HEK293 (cell line): Measurements from ENCODE around the gene LYVE1.

Source experiments
- CTCF ChIA-PET: fragments of 350-600 bp; formaldehyde crosslinking; extraction: SDS; loops from one replicate; lab custom pipeline; 2021; ENCODE audit warnings: antibody characterized with exemption; lab: Yijun Ruan, JAX
- POLR2A ChIA-PET: fragments of 300-600 bp; formaldehyde crosslinking; extraction: SDS; loops from one replicate; lab custom pipeline; 2020; ENCODE audit warnings: antibody characterized with exemption, inconsistent platforms; lab: Yijun Ruan, JAX
- H3K27ac ChIP-seq: fragments of 200-500 bp; sonication (Bioruptor generic); 2 replicates; pipeline ENCODE4 v1.5.1; 2014; ENCODE audit warnings: low read depth, low read length, control low read depth, inconsistent platforms; ENCODE audit errors: extremely low read depth
- H3K36me3 ChIP-seq, 2 experiments: fragments of 200-500 bp in 1 of 2; sonication (Bioruptor generic) in 1 of 2; 1 replicate in 1 of 2; 2 replicates in 1 of 2; pipeline ENCODE4 v1.5.1; 2014 to 2017; ENCODE audit warnings: inconsistent platforms in 2 of 2, low read length in 2 of 2; ENCODE audit not compliant: control insufficient read depth in 2 of 2, insufficient read depth in 1 of 2
- H3K4me1 ChIP-seq: fragments of 200-500 bp; sonication (Bioruptor generic); 2 replicates; pipeline ENCODE4 v1.5.1; 2014; ENCODE audit warnings: mild to moderate bottlenecking, low read length, inconsistent platforms; ENCODE audit not compliant: control insufficient read depth, insufficient read depth
- H3K4me3 ChIP-seq: 2 replicates; pipeline ENCODE4 v1.5.1; 2011; ENCODE audit warnings: low read depth, mild to moderate bottlenecking, control low read depth, low read length, moderate library complexity
- H3K9me3 ChIP-seq: fragments of 200-500 bp; sonication (Bioruptor generic); 2 replicates; pipeline ENCODE4 v1.5.1; 2014; ENCODE audit warnings: low read depth, low read length, inconsistent platforms; ENCODE audit not compliant: control insufficient read depth, insufficient read depth
- AEBP2 ChIP-seq: fragments of 450-650 bp; formaldehyde crosslinking; IDR thresholded peaks from 2 replicates; pipeline ENCODE4 v1.5.1; 2016; ENCODE audit warnings: missing biosample characterization, missing genetic modification characterization, borderline replicate concordance
- HOXC10 ChIP-seq: sonication (generic); formaldehyde crosslinking; IDR thresholded peaks from 2 replicates; pipeline ENCODE4 v1.8.1; 2023; ENCODE audit warnings: mild to moderate bottlenecking, missing genetic modification reagents
- KLF17 ChIP-seq: fragments of 450-650 bp; formaldehyde crosslinking; IDR thresholded peaks from 2 replicates; pipeline ENCODE4 v1.5.1; 2016; ENCODE audit warnings: missing biosample characterization, missing genetic modification characterization
- KLF8 ChIP-seq: fragments of 450-650 bp; formaldehyde crosslinking; IDR thresholded peaks from 2 replicates; pipeline ENCODE4 v1.5.1; 2016; ENCODE audit warnings: missing biosample characterization, missing genetic modification characterization
- RBAK ChIP-seq: fragments of 450-650 bp; formaldehyde crosslinking; IDR thresholded peaks from 2 replicates; pipeline ENCODE4 v1.5.1; 2016; ENCODE audit warnings: missing biosample characterization, missing genetic modification characterization
- ZFHX2 ChIP-seq: fragments of 450-650 bp; formaldehyde crosslinking; conservative IDR thresholded peaks from 2 replicates; pipeline ENCODE4 v1.5.1; 2016; ENCODE audit warnings: missing biosample characterization, missing genetic modification characterization
- ZIC2 ChIP-seq: fragments of 450-650 bp; formaldehyde crosslinking; IDR thresholded peaks from 2 replicates; pipeline ENCODE4 v1.5.1; 2016; ENCODE audit warnings: missing biosample characterization, missing genetic modification characterization
- ZNF16 ChIP-seq: fragments of 450-650 bp; formaldehyde crosslinking; IDR thresholded peaks from 2 replicates; pipeline ENCODE4 v1.5.1; 2016; ENCODE audit warnings: low read depth, missing biosample characterization, missing genetic modification characterization
- ZNF239 ChIP-seq: fragments of 450-650 bp; formaldehyde crosslinking; IDR thresholded peaks from 2 replicates; pipeline ENCODE4 v1.5.1; 2016; ENCODE audit warnings: missing biosample characterization, missing genetic modification characterization
- ZNF26 ChIP-seq: fragments of 450-650 bp; formaldehyde crosslinking; IDR thresholded peaks from 2 replicates; pipeline ENCODE4 v1.5.1; 2016; ENCODE audit warnings: missing biosample characterization, missing genetic modification characterization
- ZNF449 ChIP-seq: fragments of 450-650 bp; formaldehyde crosslinking; IDR thresholded peaks from 2 replicates; pipeline ENCODE4 v1.5.1; 2017; ENCODE audit warnings: missing biosample characterization, mild to moderate bottlenecking, missing genetic modification characterization, moderate library complexity
- ZNF510 ChIP-seq: fragments of 450-650 bp; formaldehyde crosslinking; IDR thresholded peaks from 2 replicates; pipeline ENCODE4 v1.5.1; 2018; ENCODE audit warnings: mild to moderate bottlenecking, missing genetic modification characterization, missing biosample characterization; ENCODE audit not compliant: insufficient replicate concordance
- ZNF544 ChIP-seq: fragments of 450-650 bp; formaldehyde crosslinking; IDR thresholded peaks from 2 replicates; pipeline ENCODE4 v1.5.0; 2017; ENCODE audit warnings: missing biosample characterization, missing genetic modification characterization
- ZNF548 ChIP-seq: fragments of 450-650 bp; formaldehyde crosslinking; IDR thresholded peaks from 2 replicates; pipeline ENCODE4 v1.5.1; 2016; ENCODE audit warnings: missing biosample characterization, missing genetic modification characterization
- ZNF558 ChIP-seq: fragments of 450-650 bp; formaldehyde crosslinking; IDR thresholded peaks from 2 replicates; pipeline ENCODE4 v1.5.1; 2016; ENCODE audit warnings: missing biosample characterization, missing genetic modification characterization
- ZNF623 ChIP-seq: fragments of 450-650 bp; formaldehyde crosslinking; IDR thresholded peaks from 2 replicates; pipeline ENCODE4 v1.5.1; 2016; ENCODE audit warnings: missing biosample characterization, missing genetic modification characterization
- ZNF639 ChIP-seq: fragments of 450-650 bp; formaldehyde crosslinking; IDR thresholded peaks from 2 replicates; pipeline ENCODE4 v1.5.1; 2016; ENCODE audit warnings: missing biosample characterization, missing genetic modification characterization
- ZNF645 ChIP-seq: fragments of 450-650 bp; formaldehyde crosslinking; IDR thresholded peaks from 2 replicates; pipeline ENCODE4; 2016; ENCODE audit warnings: missing biosample characterization, missing genetic modification characterization
- ZNF791 ChIP-seq: fragments of 450-650 bp; formaldehyde crosslinking; IDR thresholded peaks from 2 replicates; pipeline ENCODE4 v1.5.1; 2016; ENCODE audit warnings: missing biosample characterization, missing genetic modification characterization
- ZSCAN16 ChIP-seq: fragments of 450-650 bp; formaldehyde crosslinking; IDR thresholded peaks from 2 replicates; pipeline ENCODE4 v1.5.1; 2016; ENCODE audit warnings: missing biosample characterization, missing genetic modification characterization

Gene LYVE1

GRCh38 chr11:10608584-10608983, 40.1 kb upstream of the LYVE1 start:
- H3K4me1 ChIP-seq: no peaks in the 10 kb centered on the region
- POLR2A ChIA-PET: no interaction called here
- CTCF ChIA-PET: no interaction called here

GRCh38 chr11:10607462-10608132, 39.1 kb upstream of the LYVE1 start:
- H3K9me3 ChIP-seq: no peaks in the 10 kb centered on the region
- ChIA-PET CTCF (no interaction called here), POLR2A (no interaction called here)
- no peak overlapping the region for H3K27ac ChIP-seq
- no peaks in the 10 kb centered on the region for H3K36me3 ChIP-seq
- no peaks in the 10 kb centered on the region for H3K4me1 ChIP-seq
- TF ChIP-seq RBAK (no peak), ZIC2 (no peak), ZNF791 (tag by site-specific recombination) (no peak), ZNF544 (tag by site-specific recombination) (no peak), ZNF26 (tag by site-specific recombination) (no peak), ZNF623 (tag by site-specific recombination) (no peak), AEBP2 (tag by site-specific recombination) (no peak), KLF8 (tag by site-specific recombination) (no peak), HOXC10 (CRISPR knock-in tag) (no peak), ZNF558 (no peak), ZNF510 (tag by site-specific recombination) (no peak), ZNF639 (no peak), ZSCAN16 (tag by site-specific recombination) (no peak), ZFHX2 (tag by site-specific recombination) (no peak)
- no peak overlapping the region for H3K4me3 ChIP-seq

More at GRCh38 chr11:10608584-10608983, 40.1 kb upstream of the LYVE1 start:
- Histone ChIP-seq H3K27ac (no peak overlapping the region), H3K9me3 (no peaks in the 10 kb centered on the region), H3K4me3 (no peak overlapping the region)
- TF ChIP-seq ZNF239 (tag by site-specific recombination): no peak
- no peak for TF ChIP-seq ZNF16 (tag by site-specific recombination)
- TF ChIP-seq KLF17 (tag by site-specific recombination): no peak
- TF ChIP-seq ZNF449 (tag by site-specific recombination): no peak
- TF ChIP-seq ZNF645 (tag by site-specific recombination): no peak
- no peak for TF ChIP-seq ZNF548
- TF ChIP-seq, all 188 proteins: peak for 0
- H3K36me3 ChIP-seq: no peaks in the 10 kb centered on the region
